PC-3 (cell line): ENCODE measurements around the gene CACNA1E. TPM values are rescaled to one million over a fixed set of nuclear protein-coding genes. Genes with fewer than 3 reads are reported as not detected.

ENCODE experiments used
- ATAC-seq: fragments of 200-7000 bp; cut with Tn5 transposase; 2 replicates; pipeline ENCODE4 v1.9.1; 2020; ENCODE audit warnings: mild to moderate bottlenecking, moderate library complexity
- BruUV-seq: library from RNA; stranded (reverse); fragments of 400-500 nt; replicated peaks from 2 replicates; lab custom pipeline; 2021; lab: Mats Ljungman, UMichigan
- CTCF ChIA-PET: fragments of 300-600 bp; sonication (Branson Sonifier 250); formaldehyde crosslinking; loops from one replicate; lab custom pipeline; 2022; ENCODE audit warnings: antibody characterized with exemption; lab: Charles Lee
- POLR2A ChIA-PET: fragments of 300-600 bp; sonication (Branson Sonifier 250); formaldehyde crosslinking; loops from one replicate; lab custom pipeline; 2022; ENCODE audit warnings: antibody characterized with exemption; ENCODE audit not compliant: unreplicated experiment; lab: Charles Lee
- DNase-seq: peaks from one replicate; pipeline ENCODE4 v3.0.0-alpha.2; 2015
- H2AFZ ChIP-seq: fragments of 300-600 bp; sonication (generic); 2 replicates; pipeline ENCODE4 v1.6.0; 2016; ENCODE audit warnings: antibody characterized with exemption, low read length
- H3F3A ChIP-seq: fragments of 300-600 bp; sonication (generic); one replicate; pipeline ENCODE4 v1.6.0; 2017; ENCODE audit warnings: antibody characterized with exemption, low read length, control low read depth, mild to moderate bottlenecking; ENCODE audit not compliant: unreplicated experiment
- H3K27ac ChIP-seq: fragments of 300-600 bp; sonication (generic); 2 replicates; pipeline ENCODE4 v1.5.1; 2016; ENCODE audit warnings: mild to moderate bottlenecking, low read length
- H3K27me3 ChIP-seq: fragments of 300-600 bp; sonication (generic); 2 replicates; pipeline ENCODE4 v1.6.1; 2016; ENCODE audit warnings: low read length, mixed read lengths
- H3K36me3 ChIP-seq: fragments of 300-600 bp; sonication (generic); 2 replicates; pipeline ENCODE4 v1.6.1; 2016; ENCODE audit warnings: low read depth, mixed run types, low read length, mixed read lengths
- H3K4me1 ChIP-seq: fragments of 300-600 bp; sonication (generic); 2 replicates; pipeline ENCODE4 v1.5.1; 2016; ENCODE audit warnings: low read length; ENCODE audit not compliant: insufficient read depth
- H3K4me2 ChIP-seq: fragments of 300-600 bp; sonication (generic); 2 replicates; pipeline ENCODE4 v1.6.0; 2016; ENCODE audit warnings: low read length
- H3K4me3 ChIP-seq: fragments of 300-600 bp; sonication (generic); 2 replicates; pipeline ENCODE4 v1.5.1; 2016; ENCODE audit warnings: mild to moderate bottlenecking, low read length, mixed read lengths
- H3K79me2 ChIP-seq: fragments of 300-600 bp; sonication (generic); 2 replicates; pipeline ENCODE4 v1.6.1; 2017; ENCODE audit warnings: low read length, mixed read lengths
- H3K9ac ChIP-seq: fragments of 300-600 bp; sonication (generic); 2 replicates; pipeline ENCODE4 v1.6.0; 2016; ENCODE audit warnings: mild to moderate bottlenecking, low read length
- H3K9me2 ChIP-seq: fragments of 300-600 bp; sonication (generic); replicated peaks from 2 replicates; pipeline ENCODE4 v1.6.1; 2016; ENCODE audit warnings: mixed run types, low read length, mixed read lengths
- H3K9me3 ChIP-seq: fragments of 300-600 bp; sonication (generic); 2 replicates; pipeline ENCODE4 v1.6.1; 2016; ENCODE audit warnings: low read length, mixed read lengths
- H4K20me1 ChIP-seq: fragments of 300-600 bp; sonication (generic); 2 replicates; pipeline ENCODE4 v1.6.1; 2016; ENCODE audit warnings: low read length, mixed read lengths
- CTCF ChIP-seq: fragments of 300-600 bp; sonication (generic); conservative IDR thresholded peaks from 2 replicates; pipeline ENCODE4 v1.5.1; 2017; ENCODE audit warnings: antibody characterized with exemption, low read depth, mild to moderate bottlenecking, low read length
- EZH2 ChIP-seq: fragments of 300-600 bp; sonication (generic); IDR thresholded peaks from one replicate; pipeline ENCODE4 v1.6.1; 2017; ENCODE audit warnings: antibody characterized with exemption, mild to moderate bottlenecking, low read length; ENCODE audit not compliant: unreplicated experiment
- EZH2phosphoT487 ChIP-seq: fragments of 300-600 bp; sonication (generic); IDR thresholded peaks from 2 replicates; pipeline ENCODE4 v1.6.1; 2018; ENCODE audit warnings: mild to moderate bottlenecking, antibody characterized with exemption, low read length, borderline replicate concordance
- intact Hi-C: fragments of 100-400 bp; cut with micrococcal nuclease; formaldehyde crosslinking; loops from 2 replicates; pipeline ENCODE4 v1.9.0; 2023
- total RNA-seq: library from RNA; depleted of rRNA; stranded (reverse); fragments of >200 nt; gene quantifications from 2 replicates; pipeline ENCODE4 v1.2.3, GENCODE V29; 2014

CACNA1E gene
- total RNA-seq, 1 experiment from 2014 or later: not detected

GRCh38 chr1:181451661-181452230 is 31.6 kb upstream of the CACNA1E start:
- no peak overlapping the region for H3K9ac ChIP-seq
- ChIA-PET POLR2A (no interaction called here), CTCF (no interaction called here)
- no peaks in the 10 kb centered on the region for H3K36me3 ChIP-seq
- no TSS peak for BruUV-seq
- no peak overlapping the region for H3K4me3 ChIP-seq
- no peak for ATAC-seq
- H3K9me3 ChIP-seq: no peaks in the 10 kb centered on the region
- intact Hi-C loops: no loop called here
- no peak overlapping the region for H3K4me2 ChIP-seq
- H3K79me2 ChIP-seq: no peaks in the 10 kb centered on the region
- TF ChIP-seq EZH2 (no peak), EZH2phosphoT487 (no peak), CTCF (no peak)
- DNase-seq: no peak
- H3K4me1 ChIP-seq: no peaks in the 10 kb centered on the region
- H3K27ac ChIP-seq: no peak overlapping the region
- H3K27me3 ChIP-seq: peaks cover 9% of the 10 kb centered on the region; the same call in 1 of the 2 replicates
- H3K9me2 ChIP-seq: no peaks in the 10 kb centered on the region
- H3F3A ChIP-seq: no peaks in the 10 kb centered on the region
- no peak overlapping the region for H2AFZ ChIP-seq
- H4K20me1 ChIP-seq: no peaks in the 10 kb centered on the region

- POLR2A ChIA-PET: no interaction called here
- no peaks in the 10 kb centered on the region for H3K79me2 ChIP-seq
- H3K36me3 ChIP-seq: no peaks in the 10 kb centered on the region
- no peak overlapping the region for H3K4me3 ChIP-seq
- H3F3A ChIP-seq: no peaks in the 10 kb centered on the region
- no peaks in the 10 kb centered on the region for H3K4me1 ChIP-seq
- DNase-seq (no peak), ATAC-seq (no peak)
- intact Hi-C loops: no loop called here
- no peaks in the 10 kb centered on the region for H3K9me2 ChIP-seq
- no peak overlapping the region for H3K9ac ChIP-seq
- H3K9me3 ChIP-seq: no peaks in the 10 kb centered on the region
- H4K20me1 ChIP-seq: no peaks in the 10 kb centered on the region
- no peak overlapping the region for H3K27ac ChIP-seq
- BruUV-seq: no TSS peak
- CTCF ChIA-PET: no interaction called here
- no peak overlapping the region for H2AFZ ChIP-seq
- no peak for TF ChIP-seq EZH2
- H3K4me2 ChIP-seq: no peak overlapping the region
- peaks cover 7% of the 10 kb centered on the region; the same call in 1 of the 2 replicates for H3K27me3 ChIP-seq
Observed at GRCh38 chr1:181452746-181453145, 30.6 kb upstream of the CACNA1E start.

- Histone ChIP-seq H3K27me3 (no peaks in the 10 kb centered on the region), H3K9me3 (no peaks in the 10 kb centered on the region), H3F3A (no peaks in the 10 kb centered on the region), H3K9me2 (no peaks in the 10 kb centered on the region), H3K4me1 (no peaks in the 10 kb centered on the region), H3K9ac (no peak overlapping the region), H3K4me2 (no peak overlapping the region), H3K79me2 (no peaks in the 10 kb centered on the region), H4K20me1 (no peaks in the 10 kb centered on the region), H2AFZ (no peak overlapping the region), H3K27ac (no peak overlapping the region), H3K4me3 (no peak overlapping the region), H3K36me3 (no peaks in the 10 kb centered on the region)
- BruUV-seq: no TSS peak
- intact Hi-C loops: no loop called here
- ATAC-seq (no peak), DNase-seq (no peak)
- CTCF ChIA-PET: no interaction called here
- POLR2A ChIA-PET: no interaction called here
- no peak for TF ChIP-seq EZH2phosphoT487
- no peak for TF ChIP-seq EZH2
- TF ChIP-seq CTCF: no peak
Observed at GRCh38 chr1:181453541-181454201, 29.6 kb upstream of the CACNA1E start.
